Prostate gland (tissue), 2 donors: ENCODE measurements around the gene FLNC.

ENCODE experiments used
- CTCF ChIP-seq, 4 experiments: fragments of 200-600 bp in 2 of 4; fragments of 450-650 bp in 2 of 4; sonication (generic) in 2 of 4; IDR thresholded peaks; 1 replicate in 3 of 4; 2 replicates in 1 of 4; pipeline ENCODE4 v1.5.1; 2016 to 2019; ENCODE audit warnings: antibody characterized with exemption in 4 of 4, mild to moderate bottlenecking in 2 of 4, moderate library complexity in 2 of 4
- POLR2A ChIP-seq: fragments of 450-650 bp; IDR thresholded peaks from one replicate; pipeline ENCODE4 v1.6.1; 2016; ENCODE audit warnings: antibody characterized with exemption, mild to moderate bottlenecking
- POLR2AphosphoS5 ChIP-seq: sonication (generic); formaldehyde crosslinking; IDR thresholded peaks from one replicate; pipeline ENCODE4 v1.6.1; 2017; ENCODE audit warnings: antibody characterized with exemption

- TF ChIP-seq CTCF (IDR thresholded peaks at IDR 0.05) (no peak), POLR2A (no peak), POLR2AphosphoS5 (no peak)
Observed at GRCh38 chr7:128894101-128894440, 63.9 kb downstream of the FLNC start.
